ENCODE results near the gene CDKAL1. TPM values are rescaled to one million over a fixed set of nuclear protein-coding genes. Genes with fewer than 3 reads are reported as not detected.

Gene CDKAL1
- total RNA-seq, 1 donor from 2014 or later = 24.8 TPM

DNA sequence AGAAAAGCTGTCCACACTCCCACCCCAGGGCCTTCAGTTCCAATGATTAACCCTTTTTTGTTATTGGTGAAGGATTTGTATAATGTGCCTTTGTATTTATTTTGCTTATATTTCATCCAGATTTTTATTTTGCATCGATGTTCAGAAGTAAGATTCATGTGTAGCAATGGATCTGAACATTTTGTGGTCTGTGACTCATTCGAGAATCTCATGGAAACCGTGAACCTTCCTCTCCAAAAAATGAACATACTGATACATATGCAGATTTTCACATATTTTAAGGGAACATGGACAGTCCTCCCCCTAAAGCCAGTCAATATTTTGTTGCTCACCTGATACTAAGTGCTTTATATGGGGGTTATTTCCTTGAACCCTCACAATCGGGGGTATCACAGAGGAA lies 637.5 kb downstream of the CDKAL1 start:
- no peak overlapping the region for H3K4me3 Mint-ChIP-seq (ENCODE audit: unreplicated experiment)
- peaks cover 1% of the 10 kb centered on the region for H3K9me3 Mint-ChIP-seq (ENCODE audit: unreplicated experiment)
- no peak for DNase-seq
- H3K27ac Mint-ChIP-seq (ENCODE audit: unreplicated experiment) = no peak overlapping the region
- TF ChIP-seq, protein P1, sequence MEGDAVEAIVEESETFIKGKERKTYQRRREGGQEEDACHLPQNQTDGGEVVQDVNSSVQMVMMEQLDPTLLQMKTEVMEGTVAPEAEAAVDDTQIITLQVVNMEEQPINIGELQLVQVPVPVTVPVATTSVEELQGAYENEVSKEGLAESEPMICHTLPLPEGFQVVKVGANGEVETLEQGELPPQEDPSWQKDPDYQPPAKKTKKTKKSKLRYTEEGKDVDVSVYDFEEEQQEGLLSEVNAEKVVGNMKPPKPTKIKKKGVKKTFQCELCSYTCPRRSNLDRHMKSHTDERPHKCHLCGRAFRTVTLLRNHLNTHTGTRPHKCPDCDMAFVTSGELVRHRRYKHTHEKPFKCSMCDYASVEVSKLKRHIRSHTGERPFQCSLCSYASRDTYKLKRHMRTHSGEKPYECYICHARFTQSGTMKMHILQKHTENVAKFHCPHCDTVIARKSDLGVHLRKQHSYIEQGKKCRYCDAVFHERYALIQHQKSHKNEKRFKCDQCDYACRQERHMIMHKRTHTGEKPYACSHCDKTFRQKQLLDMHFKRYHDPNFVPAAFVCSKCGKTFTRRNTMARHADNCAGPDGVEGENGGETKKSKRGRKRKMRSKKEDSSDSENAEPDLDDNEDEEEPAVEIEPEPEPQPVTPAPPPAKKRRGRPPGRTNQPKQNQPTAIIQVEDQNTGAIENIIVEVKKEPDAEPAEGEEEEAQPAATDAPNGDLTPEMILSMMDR (IDR thresholded peaks at IDR 0.05; ENCODE audit: partially characterized antibody, unreplicated experiment) = no peak
- peaks cover 5% of the 10 kb centered on the region for H3K36me3 Mint-ChIP-seq (ENCODE audit: unreplicated experiment)
- peaks cover 7% of the 10 kb centered on the region for H3K4me1 Mint-ChIP-seq (ENCODE audit: low read depth, unreplicated experiment)
- peaks cover 1% of the 10 kb centered on the region for H3K27me3 Mint-ChIP-seq (ENCODE audit: unreplicated experiment)

DNA sequence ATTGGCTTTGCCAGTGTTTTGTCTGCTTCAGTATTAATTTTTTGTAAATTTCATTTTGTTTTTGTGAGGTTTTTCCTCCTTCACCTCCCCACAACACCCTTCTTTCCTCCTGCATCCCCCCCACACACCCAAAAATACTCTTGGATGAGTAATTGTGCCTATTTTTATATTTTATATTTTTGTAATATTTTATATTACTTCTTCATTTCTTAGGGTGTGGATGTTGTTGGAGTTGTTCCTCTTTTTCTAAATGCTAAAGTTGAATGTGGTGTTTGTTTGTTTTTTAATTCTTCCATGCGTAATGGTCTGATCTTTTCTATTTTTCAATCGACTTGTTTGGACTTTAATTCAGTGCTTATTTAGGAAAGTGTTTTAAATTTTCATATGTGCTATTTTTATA lies 638.8 kb downstream of the CDKAL1 start:
- peaks cover 1% of the 10 kb centered on the region for H3K9me3 Mint-ChIP-seq (ENCODE audit: unreplicated experiment)
- peaks cover 6% of the 10 kb centered on the region for H3K4me1 Mint-ChIP-seq (ENCODE audit: low read depth, unreplicated experiment)
- no peak overlapping the region for H3K4me3 Mint-ChIP-seq (ENCODE audit: unreplicated experiment)
- H3K36me3 Mint-ChIP-seq (ENCODE audit: unreplicated experiment) = peaks cover 5% of the 10 kb centered on the region
- no peak for DNase-seq
- no peak overlapping the region for H3K27ac Mint-ChIP-seq (ENCODE audit: unreplicated experiment)
- TF ChIP-seq, protein P1 (IDR thresholded peaks at IDR 0.05; ENCODE audit: partially characterized antibody, unreplicated experiment) = no peak
- peaks cover 1% of the 10 kb centered on the region for H3K27me3 Mint-ChIP-seq (ENCODE audit: unreplicated experiment)

DNA sequence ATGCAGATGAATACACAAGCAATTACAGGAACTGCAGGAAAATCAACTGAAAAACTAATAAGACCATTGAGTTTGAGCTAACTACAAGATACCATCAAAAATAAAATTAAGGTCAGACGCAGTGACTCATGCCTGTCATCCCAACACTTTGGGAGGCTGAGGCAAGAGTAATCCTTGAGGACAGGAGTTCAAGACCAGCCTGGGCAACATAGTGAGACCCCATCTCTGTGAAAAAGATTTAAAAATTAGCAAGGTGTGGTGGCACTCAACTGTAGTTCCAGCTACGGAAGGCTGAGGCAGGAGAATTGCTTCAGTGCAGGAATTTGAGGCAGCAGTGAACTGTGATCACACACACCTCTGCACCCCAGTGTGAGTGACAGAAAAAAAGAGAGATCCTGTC lies 639.4 kb downstream of the CDKAL1 start:
- DNase-seq = no peak
- Mint-ChIP-seq H3K9me3 (ENCODE audit: unreplicated experiment) (no peaks in the 10 kb centered on the region), H3K27me3 (ENCODE audit: unreplicated experiment) (peaks cover 1% of the 10 kb centered on the region), H3K27ac (ENCODE audit: unreplicated experiment) (no peak overlapping the region), H3K4me3 (ENCODE audit: unreplicated experiment) (no peak overlapping the region), H3K4me1 (ENCODE audit: low read depth, unreplicated experiment) (peaks cover 3% of the 10 kb centered on the region), H3K36me3 (ENCODE audit: unreplicated experiment) (peaks cover 5% of the 10 kb centered on the region)
- TF ChIP-seq, protein P1 (IDR thresholded peaks at IDR 0.05; ENCODE audit: partially characterized antibody, unreplicated experiment) = no peak

DNA sequence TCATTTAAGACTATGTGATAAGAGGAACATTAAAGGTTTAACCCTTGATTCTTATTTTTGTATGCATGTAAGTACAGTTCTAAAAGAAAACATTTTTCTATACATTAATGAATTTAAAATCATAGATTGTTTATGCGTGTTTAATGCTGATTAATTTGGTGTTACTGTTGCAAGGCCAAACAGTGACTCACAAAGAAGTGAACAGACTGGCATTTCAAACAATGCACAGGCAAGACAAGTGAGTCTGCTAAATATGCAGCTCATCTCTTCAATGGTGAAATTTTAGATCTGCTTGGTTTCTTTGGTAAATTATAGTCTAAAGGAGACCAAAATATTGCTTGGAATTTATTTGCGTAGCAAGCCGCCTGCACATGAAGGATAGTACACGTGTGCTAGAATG lies 641.9 kb downstream of the CDKAL1 start:
- no peak for DNase-seq
- TF ChIP-seq, protein P1 (IDR thresholded peaks at IDR 0.05; ENCODE audit: partially characterized antibody, unreplicated experiment) = no peak
- H3K9me3 Mint-ChIP-seq (ENCODE audit: unreplicated experiment) = no peaks in the 10 kb centered on the region
- no peak overlapping the region for H3K4me3 Mint-ChIP-seq (ENCODE audit: unreplicated experiment)
- H3K27me3 Mint-ChIP-seq (ENCODE audit: unreplicated experiment) = no peaks in the 10 kb centered on the region
- H3K27ac Mint-ChIP-seq (ENCODE audit: unreplicated experiment) = no peak overlapping the region
- H3K4me1 Mint-ChIP-seq (ENCODE audit: low read depth, unreplicated experiment) = peaks cover 3% of the 10 kb centered on the region
- H3K36me3 Mint-ChIP-seq (ENCODE audit: unreplicated experiment) = peaks cover 5% of the 10 kb centered on the region

DNA sequence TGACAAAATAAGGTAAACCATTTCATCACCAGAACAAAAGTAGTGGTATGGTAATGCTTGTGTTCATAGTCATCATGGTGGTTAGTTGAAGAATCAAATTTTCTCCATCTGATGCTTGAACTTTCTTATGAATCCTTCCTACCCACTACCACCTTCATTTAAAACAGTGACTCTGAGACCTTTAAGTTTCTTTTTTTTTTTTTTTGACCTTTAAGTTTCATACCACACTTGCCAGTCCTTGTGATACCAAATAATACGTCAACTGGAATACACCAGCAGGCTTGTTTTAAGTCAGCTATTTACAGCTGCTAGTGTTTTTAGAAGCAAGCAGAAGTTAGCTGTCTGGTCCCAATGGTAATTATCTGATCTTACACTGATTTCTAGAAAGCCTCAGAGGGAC lies 645.9 kb downstream of the CDKAL1 start:
- no peak for DNase-seq
- Mint-ChIP-seq H3K27me3 (ENCODE audit: unreplicated experiment) (no peaks in the 10 kb centered on the region), H3K9me3 (ENCODE audit: unreplicated experiment) (no peaks in the 10 kb centered on the region), H3K36me3 (ENCODE audit: unreplicated experiment) (no peaks in the 10 kb centered on the region), H3K4me1 (ENCODE audit: low read depth, unreplicated experiment) (no peaks in the 10 kb centered on the region), H3K27ac (ENCODE audit: unreplicated experiment) (no peak overlapping the region), H3K4me3 (ENCODE audit: unreplicated experiment) (no peak overlapping the region)
- TF ChIP-seq, protein P1 (IDR thresholded peaks at IDR 0.05; ENCODE audit: partially characterized antibody, unreplicated experiment) = no peak

Data from glutamatergic neuron (in vitro differentiated cells).